ENCODE measurements around the gene PLA2R1.
"Not testable (repeated sequence)": the region's sequence is repeated elsewhere in the genome, so short reads cannot be mapped to it uniquely, and the experiment has no call there.

The PLA2R1 gene

DNA sequence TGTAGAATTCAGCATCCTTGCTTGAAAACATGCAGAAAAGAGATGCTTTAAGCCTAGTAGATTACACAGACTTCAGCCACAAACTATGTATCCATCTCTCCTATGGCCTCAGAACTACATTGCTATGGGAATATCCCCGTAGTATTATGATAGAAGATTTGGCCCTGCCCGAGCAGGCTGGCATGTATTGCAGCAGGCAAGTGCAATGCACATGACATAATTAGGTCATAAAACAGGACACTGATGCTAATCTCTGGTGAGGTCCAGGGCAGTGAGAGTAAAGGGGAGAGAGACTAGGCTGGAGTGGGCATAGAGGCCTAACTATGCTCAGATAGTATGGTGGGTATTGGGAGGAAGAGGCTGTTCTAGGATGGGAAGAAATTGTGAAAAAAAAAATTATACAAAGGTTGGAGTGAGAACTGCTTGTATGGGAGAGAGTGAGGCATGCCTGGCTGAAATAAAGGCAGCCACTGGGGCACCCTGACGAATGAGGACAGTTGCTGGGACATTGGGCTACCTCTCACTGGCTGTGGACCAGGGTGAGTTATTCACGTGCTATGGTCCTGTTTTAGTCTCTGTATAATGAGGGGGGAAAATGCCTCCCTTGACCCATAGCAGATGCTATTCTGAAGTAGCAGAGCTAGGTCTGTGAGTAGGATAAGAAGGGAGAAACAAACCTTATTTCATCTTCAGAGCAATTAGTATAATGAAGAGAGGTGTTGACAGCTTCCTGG is 1.6 kb upstream of the PLA2R1 start:
- no peak for DNase-seq (ENCODE audit: low read depth)

DNA sequence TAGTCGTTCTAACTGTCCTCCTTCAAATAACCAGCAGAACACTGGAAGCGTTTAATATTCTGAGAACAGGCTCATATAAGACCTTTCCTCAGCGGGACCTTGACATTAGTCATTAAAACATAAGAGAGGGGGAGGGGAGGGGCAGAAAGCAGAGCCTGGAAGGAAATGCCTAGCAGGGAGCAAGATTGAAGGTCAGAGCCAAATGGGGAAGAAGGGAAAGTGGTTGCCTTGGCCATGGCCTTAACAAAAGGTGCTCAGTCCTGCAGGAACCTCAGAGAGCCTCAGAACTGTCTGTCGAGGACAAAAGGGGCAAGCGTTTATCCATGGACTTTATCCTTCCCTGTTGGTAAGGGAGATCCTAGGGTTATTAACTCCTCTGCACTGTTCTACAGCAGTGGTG is 856 bp upstream of the PLA2R1 start:
- DNase-seq (ENCODE audit: low read depth), result no peak

GRCh38 chr2:160061944-160062291 is 497 bp downstream of the PLA2R1 start:
- DNase-seq (ENCODE audit: low read depth), result no peak

GRCh38 chr2:160061533-160061932 is 882 bp downstream of the PLA2R1 start:
- no peak for DNase-seq (ENCODE audit: low read depth)

GRCh38 chr2:160060297-160060696 is 2.1 kb downstream of the PLA2R1 start:
- no peak for DNase-seq (ENCODE audit: low read depth)

GRCh38 chr2:160057356-160057755 is 5.1 kb downstream of the PLA2R1 start:
- DNase-seq (ENCODE audit: low read depth), result no peak

DNA sequence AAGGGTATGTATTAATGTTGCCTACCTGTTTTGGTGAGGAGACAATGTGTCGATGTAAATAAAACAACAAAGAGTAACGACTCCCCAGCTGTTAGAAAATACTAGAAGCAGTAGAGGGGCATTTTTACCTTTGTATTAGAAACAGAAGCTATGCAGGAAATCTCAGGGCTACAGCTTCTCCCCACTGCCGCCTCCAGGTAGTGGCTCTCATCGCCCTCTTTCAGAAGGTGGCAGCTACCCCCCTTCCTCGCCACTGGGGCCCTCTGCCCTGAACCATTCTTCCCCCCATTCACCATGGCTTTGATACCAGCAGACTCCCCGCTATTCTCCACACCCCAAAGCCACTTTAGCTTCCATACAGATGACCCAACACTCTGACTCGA is 6.7 kb downstream of the PLA2R1 start:
- DNase-seq (ENCODE audit: low read depth), result no peak

GRCh38 chr2:160054984-160055725 is 7.3 kb downstream of the PLA2R1 start:
- no peak for DNase-seq (ENCODE audit: low read depth)

DNA sequence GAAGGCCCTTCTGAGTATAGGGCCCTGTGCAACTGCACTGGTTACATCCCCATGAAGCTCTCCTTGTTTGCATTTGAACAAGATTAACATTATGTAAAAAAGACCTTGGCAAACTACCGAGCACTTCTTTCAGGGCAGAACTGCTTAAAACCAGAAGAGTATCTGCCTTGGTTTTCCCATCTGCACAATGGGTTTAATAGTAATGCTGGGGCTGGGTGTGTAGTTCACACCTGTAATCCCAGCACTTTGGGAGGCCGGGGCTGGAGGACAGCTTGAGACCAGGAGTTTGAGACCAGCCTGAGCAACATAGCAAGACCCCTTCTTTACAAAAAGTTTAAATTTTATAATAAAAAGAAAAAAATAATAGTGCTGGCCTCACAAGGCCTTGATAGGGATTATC is 8.5 kb downstream of the PLA2R1 start:
- no peak for DNase-seq (ENCODE audit: low read depth)

GRCh38 chr2:160052531-160052930 is 9.9 kb downstream of the PLA2R1 start:
- DNase-seq (ENCODE audit: low read depth), result no peak

- DNase-seq (ENCODE audit: low read depth), result no peak
These were observed 11.0 kb downstream of the PLA2R1 start for GRCh38 chr2:160051371-160051800.

DNA sequence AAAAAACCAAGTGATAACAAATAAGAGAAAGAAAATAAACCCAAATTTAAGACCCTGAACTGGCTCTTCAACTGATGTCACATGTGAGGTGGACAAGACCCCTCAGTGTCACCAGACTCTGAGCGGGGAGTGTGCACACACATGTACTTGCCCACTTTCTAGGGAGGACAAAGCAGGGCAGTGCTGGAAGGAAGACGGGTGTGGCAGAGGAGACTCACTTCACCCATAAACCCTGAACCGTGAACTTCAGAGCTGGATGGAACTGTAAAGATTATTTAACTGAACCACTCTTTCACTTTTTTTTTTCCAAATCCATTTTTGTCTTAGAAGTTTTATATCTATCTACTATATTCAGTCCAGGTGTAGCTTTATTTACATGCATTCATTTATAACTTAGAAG is 12.3 kb downstream of the PLA2R1 start:
- DNase-seq (ENCODE audit: low read depth), result no peak

DNA sequence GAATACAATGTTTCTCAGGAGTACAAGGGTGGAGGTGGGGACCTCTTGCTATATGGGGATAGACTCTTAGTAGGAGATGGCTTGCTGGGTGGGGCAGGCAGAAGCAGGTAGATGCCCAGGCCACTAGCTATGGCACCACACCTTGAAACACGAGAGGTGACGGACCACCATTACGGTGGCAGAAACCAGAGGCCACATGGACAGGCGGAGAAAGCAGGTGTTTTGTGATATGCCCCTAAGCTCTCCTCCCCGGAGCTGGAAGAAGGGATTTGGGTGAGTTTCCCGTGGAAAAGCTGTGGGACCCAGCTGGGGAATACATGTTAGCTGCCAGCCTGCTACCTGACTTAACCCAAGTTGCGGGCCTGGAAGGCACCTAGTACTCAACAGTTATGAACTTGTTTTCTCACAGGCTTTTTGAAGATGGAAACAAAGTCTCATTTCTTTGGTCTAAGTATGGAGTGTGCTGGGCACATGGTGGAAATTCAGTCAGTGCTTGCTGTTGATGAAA is 16.7 kb downstream of the PLA2R1 start:
- no peak for DNase-seq (ENCODE audit: low read depth)

GRCh38 chr2:160044728-160045127 is 17.7 kb downstream of the PLA2R1 start:
- no peak for DNase-seq (ENCODE audit: low read depth)

GRCh38 chr2:160043265-160043664 is 19.1 kb downstream of the PLA2R1 start:
- no peak for DNase-seq (ENCODE audit: low read depth)

DNA sequence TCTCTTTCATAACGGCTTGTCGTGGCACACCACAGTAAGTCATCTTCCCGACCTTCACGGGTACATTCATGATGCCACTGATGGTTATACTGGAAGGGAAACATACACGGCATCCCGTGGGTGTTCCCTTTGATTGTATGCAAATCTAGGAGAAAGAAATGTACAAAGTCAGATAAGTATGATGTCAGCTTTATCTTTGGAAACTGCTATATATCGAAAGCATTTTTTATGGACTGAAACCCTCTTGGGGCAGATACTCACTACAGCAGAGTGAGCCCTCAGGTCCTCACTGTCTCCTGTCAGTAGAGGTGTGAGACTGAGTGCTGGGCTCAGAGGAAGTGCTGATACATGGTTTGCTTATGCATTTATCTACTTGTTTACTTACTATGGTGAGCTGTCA is 20.4 kb downstream of the PLA2R1 start:
- no peak for DNase-seq (ENCODE audit: low read depth)

DNA sequence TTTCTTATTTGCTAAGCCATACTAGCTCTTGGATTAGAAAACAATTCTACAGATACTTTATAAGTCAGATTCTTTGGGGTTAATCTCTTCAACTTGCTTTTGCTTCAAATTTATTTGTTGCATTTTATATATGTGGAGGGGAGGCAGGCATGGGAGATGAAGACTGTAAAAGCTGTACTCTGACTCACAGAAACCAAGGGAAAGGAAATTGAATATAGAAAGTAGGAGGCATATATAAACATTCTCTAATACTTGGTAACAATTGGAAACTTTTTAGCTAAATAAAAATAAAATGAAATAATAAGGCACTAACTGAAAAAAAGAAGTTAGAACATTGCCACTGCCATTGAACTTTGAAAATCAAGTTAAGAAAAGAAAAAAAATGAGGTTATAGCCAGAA is 21.3 kb downstream of the PLA2R1 start:
- no peak for DNase-seq (ENCODE audit: low read depth)

- DNase-seq (ENCODE audit: low read depth), result no peak
These were observed 23.1 kb downstream of the PLA2R1 start for GRCh38 chr2:160039166-160039903.

- not testable (repeated sequence) for DNase-seq (ENCODE audit: low read depth)
These were observed 23.8 kb downstream of the PLA2R1 start for GRCh38 chr2:160038662-160039061.

- no peak for DNase-seq (ENCODE audit: low read depth)
These were observed 25.7 kb downstream of the PLA2R1 start for GRCh38 chr2:160036736-160037135.

GRCh38 chr2:160035125-160035524 is 27.3 kb downstream of the PLA2R1 start:
- no peak for DNase-seq (ENCODE audit: low read depth)

DNA sequence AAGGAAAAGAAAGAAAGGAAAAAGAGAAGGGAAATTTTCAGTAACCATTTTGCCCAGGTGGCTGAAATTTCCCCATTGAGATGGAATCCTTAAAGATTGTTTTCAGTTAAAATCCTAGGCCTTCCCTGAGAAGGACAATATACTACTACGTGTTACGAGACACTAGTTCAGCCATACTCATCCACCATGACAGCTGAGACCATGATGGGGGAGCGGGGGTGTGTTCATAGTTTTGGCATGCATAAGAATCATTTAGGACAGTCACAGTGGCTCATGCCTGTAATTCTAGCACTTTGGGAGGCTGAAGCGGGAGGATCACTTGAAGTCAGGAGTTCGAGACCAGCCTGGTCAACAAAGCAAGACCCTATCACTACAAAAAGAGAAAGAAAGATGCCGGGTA is 28.0 kb downstream of the PLA2R1 start:
- no peak for DNase-seq (ENCODE audit: low read depth)

All from stimulated activated CD8-positive, alpha-beta memory T cell treated with anti-CD3 and anti-CD28 coated beads, Interleukin-7, amount 100 ng/mL, for 24 hours (primary cell).